Loucy (cell line): ENCODE measurements around the gene YES1.

ENCODE experiments used
- CTCF ChIP-seq: fragments of 200-600 bp; sonication (generic); conservative IDR thresholded peaks from 2 replicates; pipeline ENCODE4 v1.5.1; 2014; ENCODE audit warnings: mild to moderate bottlenecking, antibody characterized with exemption, low read length
- EZH2phosphoT487 ChIP-seq: fragments of 200-600 bp; IDR thresholded peaks from 2 replicates; pipeline ENCODE4 v1.6.1; 2018; ENCODE audit warnings: antibody characterized with exemption, mild to moderate bottlenecking, moderate library complexity, borderline replicate concordance

- TF ChIP-seq CTCF: no peak
- TF ChIP-seq EZH2phosphoT487: no peak
These were observed 6.9 kb downstream of the YES1 start for GRCh38 chr18:805008-805754.
